OCI-LY3 (cell line): ENCODE results near the gene HNRNPH1.

ENCODE experiments used
- CTCF ChIP-seq: fragments of 200-600, 300-600 bp; sonication (generic); IDR thresholded peaks from 2 replicates; pipeline ENCODE4 v1.5.1; 2014; ENCODE audit warnings: antibody characterized with exemption, low read length, low read depth
- EZH2phosphoT487 ChIP-seq: fragments of 200-600 bp; shearing (Covaris generic); IDR thresholded peaks from 2 replicates; pipeline ENCODE4 v1.6.1; 2018; ENCODE audit warnings: antibody characterized with exemption, mixed run types, low read depth

GRCh38 chr5:179668391-179668790 is 44.9 kb upstream of the HNRNPH1 start:
- peak; percentile 100 for TF ChIP-seq CTCF
- TF ChIP-seq EZH2phosphoT487 = no peak
